Testis (tissue), 2 donors: ENCODE data around the gene PDK2.

ENCODE experiments used
- CTCF ChIP-seq, 3 experiments: fragments of 450-650 bp in 2 of 3; fragments of 200-600 bp in 1 of 3; sonication (generic) in 1 of 3; IDR thresholded peaks; one replicate each; pipeline ENCODE4 v1.5.1; 2016 to 2019; ENCODE audit warnings: antibody characterized with exemption in 3 of 3, mild to moderate bottlenecking in 2 of 3, moderate library complexity in 1 of 3
- POLR2A ChIP-seq: fragments of 450-650 bp; IDR thresholded peaks from one replicate; pipeline ENCODE4 v1.6.1; 2017; ENCODE audit warnings: antibody characterized with exemption, mild to moderate bottlenecking, moderate library complexity

GRCh38 chr17:50129728-50130558 is 34.8 kb downstream of the PDK2 start, which contains the start of gene SAMD14:
- TF ChIP-seq CTCF (IDR thresholded peaks at IDR 0.05) (no peak), POLR2A (no peak)
